ENCODE data around the gene XCL1. TPM values are rescaled to one million over a fixed set of nuclear protein-coding genes. Genes with fewer than 3 reads are reported as not detected.

The XCL1 gene
- total and polyA plus RNA-seq, 2 donors (not counting 3 experiments of a cell fraction or from before 2014, with no cell fraction given), result not detected

DNA sequence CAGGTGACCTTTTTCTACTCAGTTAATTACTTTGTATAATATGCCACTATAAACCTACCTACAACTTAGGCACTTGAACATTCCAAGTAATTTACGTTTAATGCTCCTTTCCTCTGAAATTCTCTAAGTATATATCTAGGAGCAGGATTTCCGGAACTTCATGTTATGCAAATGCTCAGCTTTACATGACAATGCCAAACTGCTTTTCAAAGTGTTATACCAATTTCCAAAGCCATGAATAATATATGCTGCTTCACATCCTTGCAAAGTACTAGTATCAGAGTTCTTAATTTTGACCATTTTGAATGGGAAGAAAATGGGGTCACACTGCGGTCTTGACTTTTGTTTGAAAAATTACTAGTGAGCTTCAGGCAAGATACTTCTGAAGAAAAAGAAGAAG lies 5.8 kb upstream of the XCL1 start:
- POLR2A ChIA-PET, result no interaction called here

More for the DNA sequence above, 5.8 kb upstream of the XCL1 start:
- no peaks in the 10 kb centered on the region for H3K4me1 ChIP-seq (ENCODE audit: control insufficient read depth, extremely low read depth, insufficient read depth, low read length)
- no peak overlapping the region for H2AFZ ChIP-seq (ENCODE audit: low read depth, low read length)
- H3K9me3 ChIP-seq (replicated peaks; ENCODE audit: control insufficient read depth, insufficient read depth, low read length), result no peaks in the 10 kb centered on the region
- CTCF ChIA-PET, result interaction anchor here (2.2 kb wide), 1 partner anchor 228 kb away, joined by 5 read pairs; no protein-coding TSS in a partner anchor
- no peaks in the 10 kb centered on the region for H4K20me1 ChIP-seq (replicated peaks; ENCODE audit: control insufficient read depth, extremely low read depth, insufficient read depth, low read length)
- H3K27me3 ChIP-seq (ENCODE audit: control insufficient read depth in 2 of 2, insufficient read depth in 2 of 2, low read length in 2 of 2), result no peaks in the 10 kb centered on the region
- H3K36me3 ChIP-seq (ENCODE audit: control insufficient read depth in 2 of 2, extremely low read depth in 1 of 2, insufficient read depth in 2 of 2, low read length in 2 of 2), result no peaks in the 10 kb centered on the region
- no peaks in the 10 kb centered on the region for H3K9me1 ChIP-seq (replicated peaks; ENCODE audit: control insufficient read depth, extremely low read depth, insufficient read depth, low read length)
- dilution Hi-C loops (cut with MboI; ENCODE audit: extremely low pct_ligation_motif_present, low sequenced_read_pairs), result no loop called here
- no peak overlapping the region for H3K27ac ChIP-seq (ENCODE audit: insufficient read depth, low read depth, low read length)
- intact Hi-C loops (cut with micrococcal nuclease), result no loop called here
- DNase-seq (ENCODE audit: low read depth, low spot score) (no peak), FAIRE-seq (no peak)
- no peak overlapping the region for H3K4me2 ChIP-seq (ENCODE audit: insufficient read depth, low read length)
- H3K4me3 ChIP-seq (replicated peaks in 1 of 3; ENCODE audit: insufficient read depth in 1 of 3, low read depth in 1 of 3, low read length in 3 of 3), result no peak overlapping the region
- TF ChIP-seq JUN (IDR thresholded peaks at IDR 0.05; ENCODE audit: borderline replicate concordance, insufficient read depth, insufficient read length, low read depth), result no peak
- TF ChIP-seq POLR2AphosphoS5 (IDR thresholded peaks at IDR 0.05; ENCODE audit: insufficient read depth, low read depth, low read length), result no peak
- TF ChIP-seq CTCF (IDR thresholded peaks at IDR 0.05; ENCODE audit: extremely low read depth in 1 of 2, insufficient read depth in 1 of 2, low read depth in 1 of 2, low read length in 2 of 2), result no peak
- no peak for TF ChIP-seq GATA2 (IDR thresholded peaks at IDR 0.05; ENCODE audit: insufficient read depth, insufficient read length, low read depth, low read length)
- no peak for TF ChIP-seq FOS (IDR thresholded peaks at IDR 0.05; ENCODE audit: borderline replicate concordance, insufficient read depth, low read length)
- no peak for TF ChIP-seq MYC (IDR thresholded peaks at IDR 0.05; ENCODE audit: low read depth, low read length)
- no peak for TF ChIP-seq POLR2A (IDR thresholded peaks at IDR 0.05; ENCODE audit: low read depth, low read length)
- TF ChIP-seq EZH2 (IDR thresholded peaks at IDR 0.05; ENCODE audit: borderline replicate concordance, low read depth, low read length, severe bottlenecking), result no peak
- no peak for TF ChIP-seq MAX (IDR thresholded peaks at IDR 0.05; ENCODE audit: insufficient read depth, insufficient read length)
- no peak overlapping the region for H3K9ac ChIP-seq (replicated peaks; ENCODE audit: extremely low read depth, insufficient read depth, low read length)
- no peaks in the 10 kb centered on the region for H3K79me2 ChIP-seq (ENCODE audit: control insufficient read depth, insufficient read depth, low read length)
- BruUV-seq (replicated peaks), result no TSS peak

Data from endothelial cell of umbilical vein (primary cell).